Stimulated activated CD8-positive, alpha-beta memory T cell treated with anti-CD3 and anti-CD28 coated beads, Interleukin-7, amount 100 ng/mL, for 1 hour (primary cell): Measurements from ENCODE around the gene C11orf21.
"Not testable (repeated sequence)": the region's sequence is repeated elsewhere in the genome, so short reads cannot be mapped to it uniquely, and the experiment has no call there.

ENCODE experiments used
- DNase-seq, 2 donors: peaks; one replicate each; pipeline ENCODE4 v3.0.0-alpha.2; 2020; ENCODE audit warnings: low read depth in 2 of 2

The C11orf21 gene

DNA sequence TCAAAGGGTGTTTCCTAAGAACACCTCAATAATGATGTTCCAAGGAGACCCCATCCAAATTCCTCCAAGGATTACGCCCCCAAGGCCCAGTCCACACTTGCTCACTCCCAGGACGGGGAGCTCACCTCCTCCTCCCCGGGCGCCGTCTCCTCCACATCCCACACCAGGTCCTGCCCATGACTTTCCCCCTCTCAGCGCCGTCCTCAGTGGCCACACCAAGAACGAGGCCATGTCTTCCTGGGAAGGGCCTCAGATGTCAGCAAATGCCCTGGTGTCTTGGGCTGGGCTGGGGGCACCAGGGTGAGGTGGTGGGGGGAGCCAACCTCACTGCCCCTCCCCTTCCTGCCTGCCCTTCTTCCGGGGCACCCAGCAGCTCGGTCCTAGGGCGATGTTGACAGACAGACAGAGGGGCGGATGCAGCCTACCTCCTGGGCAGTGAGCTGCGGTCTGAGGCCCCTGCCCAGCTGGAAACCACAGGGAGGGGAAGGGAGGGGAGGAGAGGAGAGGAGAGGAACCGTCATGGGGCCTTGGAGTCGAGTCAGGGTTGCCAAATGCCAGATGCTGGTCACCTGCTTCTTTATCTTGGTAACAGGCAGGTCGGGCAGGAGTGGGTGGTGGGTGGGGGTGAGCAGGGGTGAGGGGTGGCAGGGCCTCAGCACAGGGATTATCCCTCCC, at the start of gene C11orf21, which contains the start of gene TSPAN32:
C11orf21 (minus strand) TSS at position 288 of the 675 bp plus-strand sequence; CDS start at position 178, 110 bp downstream.
TSPAN32 (plus strand) TSS at position 383 of the 675 bp plus-strand sequence; CDS start at position 520, 137 bp downstream.
- DNase-seq, result no peak

DNA sequence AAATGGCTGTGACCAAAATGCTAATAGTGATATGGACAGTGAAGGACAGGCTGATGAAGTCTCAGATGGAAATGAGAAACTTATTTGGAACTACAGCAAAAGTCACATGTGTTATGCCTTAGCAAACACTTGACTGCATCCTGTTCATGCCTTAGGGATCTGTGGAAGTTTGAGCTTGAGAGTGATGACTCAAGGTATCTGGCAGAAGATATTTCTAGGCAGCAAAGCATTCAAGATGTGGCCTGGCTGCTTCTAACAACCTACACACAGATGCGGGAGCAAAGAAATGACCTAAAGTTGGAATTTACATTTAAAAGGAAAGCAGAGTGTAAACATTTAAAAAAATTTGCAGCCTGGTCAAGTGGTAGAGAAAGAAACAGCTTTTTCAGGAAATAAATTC, 47.3 kb upstream of the C11orf21 start:
- DNase-seq, result no peak

DNA sequence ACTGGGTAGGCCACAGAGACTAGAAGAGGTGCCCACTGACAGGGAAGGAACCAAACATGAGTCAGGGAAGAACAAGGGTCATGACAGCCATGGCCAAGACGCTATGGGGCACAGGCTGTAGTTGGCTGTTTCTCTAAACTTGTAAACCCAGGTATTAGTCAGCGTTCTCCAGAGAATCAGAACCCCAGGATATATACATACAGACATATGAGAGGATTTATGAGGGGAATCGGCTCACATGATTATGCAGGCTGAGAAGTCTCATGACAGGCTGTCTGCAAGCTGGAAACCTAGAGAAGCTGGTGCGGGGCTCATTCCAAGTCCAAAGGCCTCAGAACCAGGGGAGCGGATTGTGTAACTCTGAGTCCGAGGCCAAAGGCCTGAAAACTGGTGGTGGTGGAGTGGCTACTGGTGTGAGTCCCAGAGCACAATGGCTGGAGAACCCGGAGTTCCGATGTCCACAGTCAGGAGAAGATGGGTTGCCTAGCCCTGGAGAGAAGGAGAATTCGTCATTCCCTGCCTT, 45.7 kb upstream of the C11orf21 start:
- no peak for DNase-seq

DNA sequence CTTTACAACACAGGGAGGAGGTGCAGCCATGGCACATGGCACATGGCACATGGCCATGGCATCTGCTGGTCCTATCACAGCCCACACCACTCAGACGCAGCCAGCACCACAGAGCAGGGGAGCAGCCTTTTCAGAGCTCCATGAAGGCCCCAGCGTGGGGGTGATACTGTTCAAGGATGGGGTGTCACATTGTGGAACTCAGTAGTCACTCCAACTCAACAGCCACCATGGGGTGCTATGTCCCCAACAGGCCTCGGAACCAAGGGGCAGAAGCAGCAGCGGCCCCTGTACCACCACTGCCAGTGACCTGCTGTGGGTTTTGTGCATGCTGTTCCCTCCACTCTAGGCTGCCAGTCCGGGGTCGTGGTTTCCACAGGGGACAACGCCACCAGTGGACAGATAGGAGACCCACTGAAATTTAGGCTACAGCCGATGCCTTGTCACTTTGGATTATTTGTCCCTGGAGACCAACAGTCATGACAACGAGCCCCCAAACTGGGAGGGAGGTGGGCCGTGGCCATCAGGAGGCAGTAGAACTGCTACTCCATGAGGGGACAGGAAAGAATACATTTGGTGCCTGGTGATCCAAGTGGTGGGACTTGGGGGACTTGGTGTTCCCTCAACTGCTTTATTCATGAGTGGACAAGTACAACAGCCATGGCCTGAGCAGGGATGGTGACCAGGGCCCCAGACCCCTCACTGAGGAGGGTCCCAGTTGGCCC, 45.0 kb upstream of the C11orf21 start:
- no peak for DNase-seq

DNA sequence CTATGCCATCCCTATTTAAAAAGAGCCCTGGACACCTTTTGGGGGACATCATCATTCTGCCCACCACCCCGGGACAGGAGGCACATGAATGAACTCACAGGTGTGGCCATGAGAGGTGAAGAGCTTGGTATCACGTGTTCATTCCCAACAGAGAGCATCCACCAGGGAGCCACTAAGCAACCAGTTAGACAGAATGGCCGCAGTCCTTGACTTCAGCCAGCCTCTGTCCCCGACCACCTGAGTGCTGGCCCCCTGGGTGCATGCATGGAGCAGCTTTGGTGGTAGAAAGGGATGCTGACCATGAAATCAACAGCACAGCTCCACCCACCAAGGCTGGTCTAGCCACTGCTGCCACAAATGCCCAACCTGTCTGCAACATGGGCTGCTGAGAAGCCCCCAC, 44.3 kb upstream of the C11orf21 start:
- no peak for DNase-seq

DNA sequence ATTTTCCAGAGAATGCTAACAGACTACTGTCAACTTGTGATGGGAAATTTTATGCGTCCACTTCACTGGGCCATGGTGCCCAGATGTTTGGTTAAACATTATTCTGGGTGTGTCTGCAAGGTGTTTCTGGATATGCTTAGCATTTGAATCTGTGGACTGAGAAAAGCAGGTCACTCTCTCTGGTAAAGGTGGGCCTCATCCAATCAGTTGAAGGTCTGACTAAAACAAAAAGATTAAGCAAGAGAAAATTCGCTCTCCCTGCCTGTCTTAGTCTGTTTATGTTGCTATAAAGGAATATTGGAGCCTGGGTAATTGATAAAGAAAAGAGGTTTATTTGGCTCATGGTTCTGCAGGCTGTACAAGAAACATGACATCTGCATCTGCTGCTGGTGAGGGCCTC, 43.3 kb upstream of the C11orf21 start:
- DNase-seq, result no peak

DNA sequence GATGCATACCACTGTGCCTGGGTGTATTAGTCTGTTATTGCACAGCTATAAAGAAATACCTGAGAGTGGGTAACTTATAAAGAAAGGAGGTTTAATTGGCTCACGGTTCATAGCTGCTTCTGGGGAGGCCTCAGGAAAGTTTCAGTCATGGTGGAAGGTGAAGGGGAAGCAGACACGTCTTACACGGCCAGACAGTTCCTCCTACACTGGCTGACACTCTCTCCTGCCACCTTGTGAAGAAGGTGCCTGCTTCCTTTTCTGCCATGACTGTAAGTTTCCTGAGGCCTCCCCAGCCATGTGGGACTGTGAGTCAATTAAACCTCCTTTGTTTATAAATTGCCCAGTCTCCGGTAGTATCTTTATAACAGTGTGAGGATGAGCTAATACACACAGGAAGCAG, 41.8 kb upstream of the C11orf21 start:
- no peak for DNase-seq

DNA sequence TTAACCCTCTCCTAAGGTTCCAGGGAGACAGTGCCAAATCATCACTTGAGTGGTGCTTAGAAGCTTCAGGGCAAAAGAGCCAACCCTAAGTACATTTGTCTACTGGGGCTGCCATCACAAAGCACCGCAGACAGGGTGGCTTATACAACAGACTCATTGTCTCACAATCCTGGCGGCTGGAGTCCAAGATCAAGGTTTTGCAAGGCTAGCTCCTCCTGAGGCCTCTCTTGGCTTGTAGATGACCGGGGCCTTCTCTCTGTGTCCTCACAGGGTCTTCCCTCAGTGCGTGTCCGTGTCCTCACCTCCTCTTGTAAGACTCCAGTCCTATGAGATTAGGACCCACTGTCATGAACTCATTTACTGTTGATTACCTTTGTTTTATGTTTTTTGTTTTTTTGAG, 41.3 kb upstream of the C11orf21 start:
- no peak for DNase-seq

DNA sequence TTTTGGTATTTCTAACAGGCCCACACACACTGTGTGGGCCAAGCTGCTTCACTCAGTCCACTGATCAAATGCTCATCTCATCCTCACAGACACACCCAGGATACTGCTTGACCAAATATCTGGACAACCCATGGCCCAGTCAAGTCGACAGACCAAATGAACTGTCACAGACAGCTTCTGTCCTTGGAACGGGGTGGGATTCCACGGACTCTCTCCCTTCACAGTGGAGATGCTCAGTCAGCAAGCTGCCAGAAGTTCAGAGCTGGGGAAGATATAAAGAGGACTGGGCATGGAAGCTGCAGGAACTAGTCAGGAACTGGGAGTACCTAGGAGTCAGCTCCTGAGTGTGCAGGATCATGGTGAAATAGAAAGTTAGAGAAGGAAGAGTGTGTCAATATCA, 40.8 kb upstream of the C11orf21 start:
- no peak for DNase-seq

DNA sequence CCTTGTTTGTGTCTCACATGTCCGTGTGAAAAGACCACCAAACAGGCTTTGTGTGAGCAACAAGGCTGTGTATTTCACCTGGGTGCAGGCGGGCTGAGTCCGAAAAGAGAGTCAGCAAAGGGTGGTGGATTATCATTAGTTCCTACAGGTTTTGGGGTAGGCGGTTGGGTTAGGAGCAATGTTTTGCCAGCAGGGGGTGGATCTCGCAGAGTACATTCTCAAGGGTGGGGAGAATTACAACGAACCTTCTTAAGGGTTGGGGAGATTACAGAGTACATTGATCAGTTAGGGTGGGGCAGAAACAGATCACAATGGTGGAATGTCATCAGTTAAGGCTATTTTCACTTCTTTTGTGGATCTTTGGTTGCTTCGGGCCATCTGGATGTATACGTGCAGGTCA, 37.0 kb upstream of the C11orf21 start:
- not testable (repeated sequence) for DNase-seq

DNA sequence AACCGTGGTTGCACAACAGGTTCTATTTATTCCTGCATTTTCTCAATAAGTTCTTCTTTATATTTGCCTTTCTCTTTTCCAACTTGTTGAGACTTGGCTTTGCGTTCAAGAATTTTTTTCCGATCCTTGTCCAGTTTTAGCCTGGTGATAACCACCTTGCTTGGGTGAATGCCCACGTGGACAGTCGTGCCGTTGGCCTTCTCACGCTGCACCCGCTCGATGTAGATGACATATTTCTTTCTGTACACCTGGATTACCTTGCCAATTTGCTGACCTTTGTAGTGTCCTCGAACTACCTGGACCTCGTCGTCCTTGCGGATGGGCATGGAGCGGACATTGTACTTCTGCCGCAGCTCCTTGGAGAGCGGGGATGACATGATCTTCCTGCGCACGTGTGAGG, 33.6 kb upstream of the C11orf21 start:
- not testable (repeated sequence) for DNase-seq

DNA sequence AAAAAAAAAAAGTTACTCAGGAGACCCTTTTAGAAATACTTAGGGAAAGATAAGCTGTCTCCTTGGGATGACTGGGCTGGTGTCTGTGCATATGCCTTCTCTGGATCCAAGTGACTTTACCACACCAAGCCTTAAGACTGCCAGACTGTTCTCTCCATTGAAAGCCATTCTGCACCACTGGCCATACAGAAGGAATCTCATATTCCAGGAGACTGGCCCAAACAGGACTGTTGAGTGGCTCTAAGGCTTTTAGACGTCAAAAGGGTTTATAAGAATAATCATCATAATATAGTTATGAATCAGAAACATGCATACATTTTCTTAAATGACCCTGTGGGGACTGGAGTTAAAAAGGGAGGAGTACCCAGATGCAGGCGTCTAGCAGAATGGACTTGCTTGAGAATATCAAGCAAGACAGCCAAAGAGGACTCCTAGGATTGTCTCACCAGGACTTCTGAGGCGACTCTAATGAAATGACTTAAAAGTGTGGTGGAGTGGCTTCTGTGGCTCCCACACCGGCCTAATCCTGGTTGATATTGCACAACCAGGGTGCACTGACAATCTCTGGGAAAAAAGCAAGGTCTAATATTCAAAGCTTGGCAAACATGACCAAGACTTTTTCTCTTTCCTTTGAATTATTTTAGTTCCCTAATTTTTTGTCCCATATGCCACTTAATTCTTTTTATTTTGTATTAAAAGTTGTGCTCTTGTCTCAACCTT, 31.9 kb upstream of the C11orf21 start:
- DNase-seq, result not testable (repeated sequence)

DNA sequence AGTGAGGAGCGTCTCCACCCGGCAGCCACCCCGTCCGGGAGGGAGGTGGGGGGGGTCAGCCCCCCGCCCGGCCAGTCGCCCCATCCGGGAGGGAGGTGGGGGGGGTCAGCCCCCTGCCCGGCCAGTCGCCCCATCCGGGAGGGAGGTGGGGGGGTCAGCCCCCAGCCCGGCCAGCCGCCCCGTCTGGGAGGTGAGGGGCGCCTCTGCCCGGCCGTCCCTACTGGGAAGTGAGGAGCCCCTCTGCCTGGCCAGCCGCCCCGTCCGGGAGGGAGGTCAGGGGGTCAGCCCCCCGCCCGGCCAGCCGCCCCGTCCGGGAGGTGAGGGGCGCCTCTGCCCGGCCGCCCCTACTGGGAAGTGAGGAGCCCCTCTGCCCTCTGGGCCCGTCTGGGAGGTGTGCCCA, 30.9 kb upstream of the C11orf21 start:
- not testable (repeated sequence) for DNase-seq

DNA sequence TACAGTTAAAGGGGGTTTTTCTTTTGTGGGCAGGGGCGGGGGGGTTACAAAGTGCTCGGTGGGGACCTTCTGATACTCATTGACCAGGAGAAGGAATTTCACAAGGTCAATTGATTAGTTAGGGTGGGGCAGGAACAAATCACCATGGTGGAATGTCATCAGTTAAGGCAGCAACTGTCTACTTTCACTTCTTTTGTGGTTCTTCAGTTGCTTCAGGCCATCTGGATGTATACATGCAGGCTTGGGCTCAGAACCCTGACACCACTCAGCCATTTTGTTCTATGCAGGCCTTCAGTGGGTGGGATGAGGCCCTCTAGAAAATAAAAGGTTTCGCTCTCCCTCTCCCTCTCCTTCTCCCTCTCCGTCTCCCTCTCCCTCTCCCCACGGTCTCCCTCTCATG, 29.7 kb upstream of the C11orf21 start:
- DNase-seq, result no peak

DNA sequence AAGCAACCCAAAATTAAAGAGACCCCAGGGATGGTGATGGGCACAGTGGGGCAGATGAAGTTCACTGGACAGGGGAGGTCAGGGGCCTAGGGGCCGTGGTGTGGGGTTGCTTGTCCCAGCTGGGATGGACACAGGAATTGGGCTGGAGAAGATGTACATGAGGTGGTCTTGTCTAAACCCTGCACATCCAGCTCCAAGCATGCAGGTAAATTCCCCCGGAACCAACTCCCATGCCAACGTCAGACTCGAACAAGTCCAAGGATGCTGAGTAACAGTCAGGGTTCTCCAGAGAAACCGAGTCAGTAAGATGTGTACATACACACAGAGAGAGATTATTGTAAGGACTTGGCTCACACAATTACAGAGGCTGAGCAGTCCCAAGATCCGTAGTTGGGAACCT, 29.0 kb upstream of the C11orf21 start:
- no peak for DNase-seq

DNA sequence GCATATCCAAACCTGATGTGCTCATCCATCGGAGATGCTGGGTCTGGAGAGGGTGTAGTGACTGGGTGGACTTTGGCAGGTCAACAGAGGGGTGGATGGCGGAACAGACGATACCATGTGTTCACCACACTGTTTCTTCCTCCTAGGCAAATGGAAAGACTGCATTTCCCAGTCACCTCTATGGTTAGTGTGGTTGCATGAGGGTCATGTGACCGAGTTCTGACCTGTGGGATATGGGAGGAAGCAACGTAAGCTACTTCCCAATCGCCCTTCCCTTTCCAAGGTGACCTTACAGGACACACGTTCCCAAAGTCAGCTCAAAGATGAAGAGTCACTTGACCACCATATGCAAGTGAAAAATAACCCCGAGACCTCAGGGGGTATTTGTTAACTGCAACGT, 27.8 kb upstream of the C11orf21 start:
- DNase-seq, result no peak

DNA sequence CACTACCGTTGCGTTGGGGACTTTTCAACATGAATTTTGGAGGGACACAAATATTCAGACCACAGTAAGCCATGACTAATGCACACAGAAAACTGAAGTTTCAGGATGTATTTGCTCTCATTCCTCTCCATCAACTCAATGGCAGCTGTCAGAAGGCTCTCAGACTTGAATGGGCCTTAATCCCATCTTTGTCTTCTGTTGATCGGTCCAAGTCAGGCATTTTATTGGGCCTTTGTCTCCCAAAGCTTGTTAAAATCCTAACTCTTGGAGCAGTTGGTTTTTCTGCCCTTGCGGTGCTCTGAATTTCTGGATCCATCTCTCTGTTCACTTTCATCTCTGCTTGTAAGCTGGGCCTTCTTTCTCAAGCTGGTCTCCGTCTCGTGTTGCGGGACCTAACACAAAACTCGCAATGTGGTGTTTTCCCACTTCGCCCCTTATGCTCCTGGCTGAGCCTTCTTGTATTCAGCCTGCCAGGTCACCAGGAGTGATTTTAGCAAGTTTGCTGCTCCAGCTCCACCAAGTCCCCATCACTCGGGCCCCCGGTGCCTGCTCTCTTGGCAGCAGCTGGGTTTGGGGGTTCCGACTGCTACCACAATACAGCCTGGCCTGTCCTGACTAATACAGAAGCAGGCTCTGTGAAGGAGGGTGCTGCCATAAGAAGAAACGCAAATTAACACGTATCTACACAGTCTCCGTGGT, 27.1 kb upstream of the C11orf21 start:
- DNase-seq, result no peak

DNA sequence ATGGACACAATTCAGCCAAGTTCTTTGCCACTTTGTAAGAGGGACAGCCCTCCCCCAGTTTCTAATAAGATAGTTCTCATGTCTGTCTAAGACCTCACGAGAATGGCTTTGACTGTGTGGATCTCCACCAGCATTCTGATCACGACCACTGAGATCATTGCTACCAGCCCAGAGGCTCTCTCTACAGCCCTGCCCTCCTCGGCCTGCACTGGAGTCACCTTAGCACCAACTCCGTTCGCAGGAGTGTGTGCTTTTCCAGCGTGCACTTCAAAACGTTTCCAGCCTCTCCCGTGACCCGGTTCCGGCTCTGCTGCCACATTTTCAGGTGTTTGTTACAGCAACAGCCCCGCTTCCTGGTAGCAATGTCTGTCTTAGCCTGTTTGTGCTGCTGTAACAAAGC, 26.3 kb upstream of the C11orf21 start:
- DNase-seq, result no peak

DNA sequence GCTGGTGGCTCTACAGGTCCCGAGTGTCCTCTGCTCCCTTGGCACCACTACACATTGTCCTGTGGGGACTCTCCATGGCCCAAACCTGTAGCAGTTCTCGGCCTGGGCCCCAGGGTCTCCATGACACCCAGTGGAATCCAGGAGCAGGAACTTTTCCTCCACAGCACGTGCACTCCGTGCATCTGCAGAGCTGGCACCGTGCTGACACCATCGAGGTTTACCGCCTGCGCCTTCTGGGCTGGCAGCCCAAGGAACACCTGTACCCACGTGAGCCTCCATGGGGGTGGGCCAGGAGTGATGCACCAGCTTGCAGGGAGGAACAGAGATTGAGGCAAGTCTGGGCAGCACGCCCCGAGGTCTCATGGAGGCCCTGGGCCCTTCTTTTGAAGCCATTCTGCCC, 25.3 kb upstream of the C11orf21 start:
- DNase-seq, result no peak

DNA sequence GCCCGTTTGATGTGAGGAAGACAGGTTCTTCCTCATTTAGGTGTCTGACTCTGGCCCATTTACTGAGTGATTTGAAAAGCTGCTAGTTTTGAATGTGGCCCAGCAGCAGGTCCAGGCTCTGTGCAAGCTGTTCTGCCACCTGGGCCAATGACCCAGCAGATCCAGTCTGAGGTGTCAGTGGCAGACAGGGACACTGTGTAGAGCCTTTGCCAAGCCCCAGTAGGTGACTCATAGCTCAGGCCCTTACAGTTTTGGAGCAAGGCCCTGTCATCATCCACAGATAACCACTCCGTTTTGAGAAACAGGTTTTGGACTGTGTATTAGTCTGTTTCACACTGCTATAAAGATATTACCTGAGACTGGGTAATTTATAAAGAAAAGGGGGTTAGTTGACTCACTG, 24.0 kb upstream of the C11orf21 start:
- no peak for DNase-seq

DNA sequence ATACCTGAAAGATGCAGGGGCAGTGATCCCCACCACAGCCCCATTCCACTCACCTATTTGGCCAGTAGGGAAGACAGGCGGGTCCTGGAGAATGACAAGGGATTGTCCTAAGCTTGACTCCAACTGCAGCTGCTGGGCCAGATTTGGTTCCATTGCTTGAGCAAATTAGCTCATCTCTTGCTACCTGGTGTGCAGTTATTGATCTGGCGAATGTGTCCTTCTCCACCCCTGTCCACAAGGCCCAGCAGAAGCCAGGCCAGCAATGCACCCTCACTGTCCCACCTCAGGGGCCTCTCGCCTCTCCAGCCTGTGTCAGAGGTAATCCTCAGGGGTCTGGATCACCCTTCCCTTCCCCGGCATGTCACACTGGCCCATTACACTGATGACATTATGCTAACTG, 23.4 kb upstream of the C11orf21 start:
- no peak for DNase-seq

DNA sequence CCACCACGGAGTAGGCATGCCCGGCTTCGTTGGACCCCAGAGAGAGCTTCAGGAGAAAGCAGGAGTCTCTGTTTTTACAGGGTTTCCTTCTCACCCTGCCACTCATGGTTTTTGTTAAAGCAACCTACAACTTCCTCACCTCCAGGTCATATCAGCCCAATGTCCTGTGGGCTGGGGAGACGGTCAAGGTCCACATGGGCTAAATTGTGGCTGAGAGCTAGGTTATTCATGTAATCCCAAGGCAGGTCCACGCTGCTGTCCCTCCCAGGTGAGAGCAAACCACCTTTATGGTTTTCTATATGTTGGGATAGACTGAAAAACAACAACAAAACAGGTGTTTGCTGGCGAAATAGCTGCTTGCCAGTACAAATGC, 19.6 kb upstream of the C11orf21 start:
- no peak for DNase-seq
